Brain microvascular endothelial cell (primary cell): Measurements from ENCODE around the gene ELF1.

Source experiments
- DNase-seq: peaks from one replicate; pipeline ENCODE4 v3.0.0-alpha.2; 2020
- H3K27ac ChIP-seq: fragments of 250-450 bp; sonication (Bioruptor Pico); 2 replicates; pipeline ENCODE4 v1.5.1; 2020; ENCODE audit warnings: mild to moderate bottlenecking, moderate library complexity
- H3K27me3 ChIP-seq: fragments of 250-450 bp; sonication (Bioruptor Pico); replicated peaks from 2 replicates; pipeline ENCODE4 v1.5.1; 2020; ENCODE audit warnings: mild to moderate bottlenecking
- H3K36me3 ChIP-seq: fragments of 250-450 bp; sonication (Bioruptor Pico); replicated peaks from 2 replicates; pipeline ENCODE4 v1.5.1; 2020; ENCODE audit warnings: mild to moderate bottlenecking
- H3K4me3 ChIP-seq: 2 replicates; pipeline ENCODE4 v1.5.1; 2011; ENCODE audit warnings: low read depth, mild to moderate bottlenecking, control low read depth, low read length, moderate library complexity
- in situ Hi-C: cut with HindIII; loops from 2 replicates; pipeline ENCODE4 v1.10.0; 2017; ENCODE audit warnings: low sequenced_read_pairs, low pct_ligation_motif_present
- TF ChIP-seq, protein P1 (sequence below): IDR thresholded peaks from 2 replicates; pipeline ENCODE4 v1.5.1; 2011; ENCODE audit warnings: low read depth, mild to moderate bottlenecking, moderate library complexity, low read length, control low read depth, inconsistent platforms; ENCODE audit errors: missing control alignments

The ELF1 gene

DNA sequence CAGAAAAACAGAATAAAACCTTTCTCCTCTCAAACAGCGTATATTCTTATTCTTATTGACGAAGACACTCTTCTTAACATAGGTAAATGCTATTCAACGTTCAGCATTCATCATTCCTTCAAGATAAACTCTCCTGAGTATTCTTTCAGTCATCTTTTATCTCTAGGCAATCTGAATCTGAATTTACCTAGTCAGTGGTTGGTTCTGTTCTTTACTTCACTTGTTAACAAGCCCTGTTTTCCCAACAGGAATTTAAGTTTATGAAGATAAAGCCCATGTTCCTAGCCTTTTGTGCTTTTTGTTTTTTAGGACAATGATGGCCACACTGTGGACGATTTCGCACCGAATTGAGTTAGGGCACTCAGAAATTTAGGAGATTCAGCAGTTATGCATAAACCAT, 3.2 kb downstream of the ELF1 start:
- in situ Hi-C loops: no loop called here
- Histone ChIP-seq H3K36me3 (no peaks in the 10 kb centered on the region), H3K27me3 (no peaks in the 10 kb centered on the region), H3K4me3 (no peak overlapping the region), H3K27ac (no peak overlapping the region)
- no peak for DNase-seq
- TF ChIP-seq, protein P1, sequence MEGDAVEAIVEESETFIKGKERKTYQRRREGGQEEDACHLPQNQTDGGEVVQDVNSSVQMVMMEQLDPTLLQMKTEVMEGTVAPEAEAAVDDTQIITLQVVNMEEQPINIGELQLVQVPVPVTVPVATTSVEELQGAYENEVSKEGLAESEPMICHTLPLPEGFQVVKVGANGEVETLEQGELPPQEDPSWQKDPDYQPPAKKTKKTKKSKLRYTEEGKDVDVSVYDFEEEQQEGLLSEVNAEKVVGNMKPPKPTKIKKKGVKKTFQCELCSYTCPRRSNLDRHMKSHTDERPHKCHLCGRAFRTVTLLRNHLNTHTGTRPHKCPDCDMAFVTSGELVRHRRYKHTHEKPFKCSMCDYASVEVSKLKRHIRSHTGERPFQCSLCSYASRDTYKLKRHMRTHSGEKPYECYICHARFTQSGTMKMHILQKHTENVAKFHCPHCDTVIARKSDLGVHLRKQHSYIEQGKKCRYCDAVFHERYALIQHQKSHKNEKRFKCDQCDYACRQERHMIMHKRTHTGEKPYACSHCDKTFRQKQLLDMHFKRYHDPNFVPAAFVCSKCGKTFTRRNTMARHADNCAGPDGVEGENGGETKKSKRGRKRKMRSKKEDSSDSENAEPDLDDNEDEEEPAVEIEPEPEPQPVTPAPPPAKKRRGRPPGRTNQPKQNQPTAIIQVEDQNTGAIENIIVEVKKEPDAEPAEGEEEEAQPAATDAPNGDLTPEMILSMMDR: no peak

GRCh38 chr13:41013835-41014234, 5.3 kb downstream of the ELF1 start:
- DNase-seq: no peak
- TF ChIP-seq, protein P1: no peak
- no peaks in the 10 kb centered on the region for H3K36me3 ChIP-seq
- in situ Hi-C loops: no loop called here
- no peaks in the 10 kb centered on the region for H3K27me3 ChIP-seq
- H3K4me3 ChIP-seq: no peak overlapping the region
- H3K27ac ChIP-seq: no peak overlapping the region

DNA sequence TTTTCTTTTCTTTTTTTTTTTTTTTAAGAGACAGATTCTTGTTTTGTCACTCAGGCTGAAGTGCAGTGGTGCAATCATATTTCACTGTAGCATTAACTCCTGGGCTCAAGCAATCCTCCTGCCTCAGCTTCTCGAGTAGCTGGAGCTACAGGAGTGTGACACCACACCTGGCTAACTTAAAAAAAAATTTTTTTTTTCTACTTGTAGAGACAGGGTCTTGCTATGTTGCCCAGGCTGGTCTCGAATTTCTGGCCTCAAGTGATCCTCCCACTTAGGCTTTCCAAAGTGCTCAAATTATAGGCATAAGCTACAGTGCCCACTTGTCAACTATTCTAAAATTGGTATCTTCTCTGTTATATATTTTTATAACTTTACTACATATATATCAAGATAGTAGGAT, 6.6 kb downstream of the ELF1 start:
- H3K4me3 ChIP-seq: no peak overlapping the region
- no peaks in the 10 kb centered on the region for H3K27me3 ChIP-seq
- TF ChIP-seq, protein P1: no peak
- no peak for DNase-seq
- no peaks in the 10 kb centered on the region for H3K36me3 ChIP-seq
- in situ Hi-C loops: no loop called here
- no peak overlapping the region for H3K27ac ChIP-seq

DNA sequence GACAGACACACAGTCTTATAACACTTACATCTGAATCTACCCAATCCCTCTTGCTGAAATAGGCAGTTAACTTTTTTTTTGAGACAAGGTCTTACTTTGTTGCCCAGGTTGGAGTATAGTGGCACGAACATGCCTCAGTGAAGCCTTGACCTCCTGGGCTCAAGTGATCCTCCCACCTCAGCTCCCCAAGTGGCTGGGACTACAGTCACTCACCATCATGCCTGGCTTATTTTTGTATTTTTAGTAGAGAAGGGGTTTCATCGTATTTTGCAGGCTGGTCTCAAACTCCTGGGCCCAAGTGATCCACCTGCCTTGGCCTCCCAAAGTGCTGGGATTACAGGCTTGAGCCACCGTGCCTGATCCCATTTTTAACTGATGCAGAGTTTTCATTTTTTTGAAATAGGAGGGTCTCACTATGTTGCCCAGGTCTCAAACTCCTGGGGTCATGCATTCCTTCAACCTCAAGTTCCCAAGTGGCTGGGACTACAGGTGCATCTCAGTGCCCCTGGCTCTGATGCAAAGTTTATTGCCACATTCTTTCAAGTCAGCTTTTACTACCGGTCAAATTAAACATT, 7.6 kb downstream of the ELF1 start:
- in situ Hi-C loops: no loop called here
- Histone ChIP-seq H3K27ac (no peak overlapping the region), H3K27me3 (no peaks in the 10 kb centered on the region), H3K36me3 (no peaks in the 10 kb centered on the region), H3K4me3 (no peak overlapping the region)
- no peak for DNase-seq
- TF ChIP-seq, protein P1: no peak

- Histone ChIP-seq H3K4me3 (no peak overlapping the region), H3K27me3 (no peaks in the 10 kb centered on the region), H3K27ac (no peak overlapping the region), H3K36me3 (no peaks in the 10 kb centered on the region)
- peak; percentile 13 for DNase-seq
- in situ Hi-C loops: no loop called here
- TF ChIP-seq, protein P1: no peak
Measured at GRCh38 chr13:41008349-41008980, 10.7 kb downstream of the ELF1 start.

- Histone ChIP-seq H3K27me3 (no peaks in the 10 kb centered on the region), H3K4me3 (no peak overlapping the region), H3K36me3 (no peaks in the 10 kb centered on the region), H3K27ac (no peak overlapping the region)
- TF ChIP-seq, protein P1: no peak
- in situ Hi-C loops: no loop called here
- no peak for DNase-seq
Measured at GRCh38 chr13:41007744-41008128, 11.4 kb downstream of the ELF1 start.
